Measurements from ENCODE around the gene XRCC4. TPM values are rescaled to one million over a fixed set of nuclear protein-coding genes. Genes with fewer than 3 reads are reported as not detected.

XRCC4 gene
- total RNA-seq, 1 experiment from 2014 or later, result 17.7 TPM

- DNase-seq (ENCODE audit: low read depth), result no peak
Observed at GRCh38 chr5:83071286-83072051, 5.9 kb upstream of the XRCC4 start.

GRCh38 chr5:83072966-83073365 is 4.4 kb upstream of the XRCC4 start:
- no peak for DNase-seq (ENCODE audit: low read depth)

- DNase-seq (ENCODE audit: low read depth), result no peak
Observed at GRCh38 chr5:83077662-83078261, 415 bp downstream of the XRCC4 start.

GRCh38 chr5:83082750-83083149 is 5.4 kb downstream of the XRCC4 start:
- DNase-seq (ENCODE audit: low read depth), result no peak

GRCh38 chr5:83084336-83084735 is 7.0 kb downstream of the XRCC4 start:
- DNase-seq (ENCODE audit: low read depth), result no peak

- DNase-seq (ENCODE audit: low read depth), result no peak
Observed at GRCh38 chr5:83085106-83085505, 7.8 kb downstream of the XRCC4 start.

- no peak for DNase-seq (ENCODE audit: low read depth)
Observed at GRCh38 chr5:83090169-83090568, 12.8 kb downstream of the XRCC4 start.

GRCh38 chr5:83092619-83093018 is 15.3 kb downstream of the XRCC4 start:
- DNase-seq (ENCODE audit: low read depth), result no peak

- no peak for DNase-seq (ENCODE audit: low read depth)
Observed at GRCh38 chr5:83093692-83094091, 16.3 kb downstream of the XRCC4 start.

GRCh38 chr5:83095163-83095956 is 18.0 kb downstream of the XRCC4 start:
- no peak for DNase-seq (ENCODE audit: low read depth)

- peak; percentile 93 for DNase-seq (ENCODE audit: low read depth)
Observed at GRCh38 chr5:83095957-83096539, 18.7 kb downstream of the XRCC4 start.

- no peak for DNase-seq (ENCODE audit: low read depth)
Observed at GRCh38 chr5:83096660-83097339, 19.5 kb downstream of the XRCC4 start.

GRCh38 chr5:83097689-83098231 is 20.4 kb downstream of the XRCC4 start:
- DNase-seq (ENCODE audit: low read depth), result peak; percentile 48

GRCh38 chr5:83099001-83099400 is 21.7 kb downstream of the XRCC4 start:
- DNase-seq (ENCODE audit: low read depth), result no peak

- no peak for DNase-seq (ENCODE audit: low read depth)
Observed at GRCh38 chr5:83099445-83099844, 22.1 kb downstream of the XRCC4 start.

- no peak for DNase-seq (ENCODE audit: low read depth)
Observed at GRCh38 chr5:83101514-83101913, 24.2 kb downstream of the XRCC4 start.

- DNase-seq (ENCODE audit: low read depth), result no peak
Observed at GRCh38 chr5:83102364-83102980, 25.1 kb downstream of the XRCC4 start.

GRCh38 chr5:83104021-83104420 is 26.7 kb downstream of the XRCC4 start:
- DNase-seq (ENCODE audit: low read depth), result no peak

GRCh38 chr5:83107692-83108420 is 30.5 kb downstream of the XRCC4 start:
- no peak for DNase-seq (ENCODE audit: low read depth)

- no peak for DNase-seq (ENCODE audit: low read depth)
Observed at GRCh38 chr5:83109380-83109779, 32.0 kb downstream of the XRCC4 start.

Measured in HT1080 (cell line).